Measurements from ENCODE around the gene WT1. TPM values are rescaled to one million over a fixed set of nuclear protein-coding genes. Genes with fewer than 3 reads are reported as not detected.

The WT1 gene
- total and polyA plus RNA-seq, 2 of the 4 experiments (the other 2 are of a cell fraction), result not detected

- DNase-seq, result no peak
- Histone ChIP-seq H2AK9ac (replicated peaks; ENCODE audit: low read depth, low read length, poor library complexity) (no peak overlapping the region), H3K27me3 (ENCODE audit: control insufficient read depth, insufficient read depth, low read length) (no peaks in the 10 kb centered on the region), H4K5ac (ENCODE audit: low read depth, low read length) (no peak overlapping the region), H4K8ac (ENCODE audit: low read depth in 2 of 2, low read length in 2 of 2) (no peak overlapping the region), H2AK5ac (ENCODE audit: low read depth, low read length) (no peak overlapping the region), H3K36me3 (ENCODE audit: control insufficient read depth, insufficient read depth, low read length) (no peaks in the 10 kb centered on the region), H3K56ac (ENCODE audit: extremely low read depth, insufficient read depth, low read length) (no peak overlapping the region), H2BK5ac (ENCODE audit: low read depth, low read length, poor library complexity, severe bottlenecking) (no peak overlapping the region), H2AFZ (replicated peaks; ENCODE audit: low read length, poor library complexity) (no peak overlapping the region), H3K9ac (ENCODE audit: low read depth, low read length) (no peak overlapping the region), H3K4me3 (ENCODE audit: insufficient read depth, low read depth, low read length) (no peak overlapping the region), H4K91ac (ENCODE audit: insufficient read depth, low read depth, low read length) (no peak overlapping the region), H3K14ac (replicated peaks; ENCODE audit: low read depth, low read length) (no peak overlapping the region), H2BK120ac (ENCODE audit: low read depth, low read length) (no peak overlapping the region), H3K9me3 (ENCODE audit: control insufficient read depth, insufficient read depth, low read length) (no peaks in the 10 kb centered on the region), H3K4me2 (ENCODE audit: low read depth, low read length) (no peak overlapping the region), H3K9me1 (ENCODE audit: insufficient read depth, low read length) (no peaks in the 10 kb centered on the region), H3K27ac (ENCODE audit: insufficient read depth, low read length) (no peak overlapping the region), H3K18ac (ENCODE audit: low read depth, low read length) (no peak overlapping the region), H3K79me1 (ENCODE audit: low read depth in 1 of 2, low read length in 2 of 2) (no peaks in the 10 kb centered on the region), H2BK20ac (ENCODE audit: low read depth, low read length) (no peak overlapping the region), H4K20me1 (ENCODE audit: insufficient read depth, low read length) (no peaks in the 10 kb centered on the region), H3K23ac (ENCODE audit: low read depth, low read length) (no peak overlapping the region), H3K4ac (ENCODE audit: low read depth, low read length) (no peak overlapping the region), H3K4me1 (ENCODE audit: control insufficient read depth, insufficient read depth, low read length) (no peaks in the 10 kb centered on the region), H2BK15ac (ENCODE audit: low read depth, low read length) (no peak overlapping the region)
- no TSS peak for BruUV-seq (replicated peaks)
- ChIA-PET CTCF (no interaction called here), POLR2A (ENCODE audit: unreplicated experiment) (no interaction called here)
- no peak for TF ChIP-seq RCOR1 (IDR thresholded peaks at IDR 0.05; ENCODE audit: insufficient replicate concordance, low read length)
- TF ChIP-seq POLR2A (IDR thresholded peaks at IDR 0.05; ENCODE audit: low read depth, low read length), result no peak
- TF ChIP-seq MAFK (IDR thresholded peaks at IDR 0.05; ENCODE audit: low read depth, low read length), result no peak
- dilution Hi-C loops (cut with HindIII; ENCODE audit: low sequenced_read_pairs, unreplicated experiment), result no loop called here
- intact Hi-C loops (cut with micrococcal nuclease), result no loop called here
- in situ Hi-C loops (cut with MboI; ENCODE audit: low sequenced_read_pairs), result no loop called here
- no peak for ATAC-seq (ENCODE audit: low read depth)
- no CpG with 5 or more reads among the region's 9 CpGs for WGBS, 2 experiments (ENCODE audit: extremely low coverage in 2 of 2, insufficient read length in 1 of 2)
Observed at GRCh38 chr11:32462011-32462690, 26.8 kb upstream of the WT1 start.
